GM20000 (cell line): ENCODE data around the gene RFX7.
"Not testable (repeated sequence)": the region's sequence is repeated elsewhere in the genome, so short reads cannot be mapped to it uniquely, and the experiment has no call there.

Experiments
- DNase-seq: peaks from one replicate; pipeline ENCODE4 v3.0.0; 2012; ENCODE audit warnings: low spot score
- CTCF ChIP-seq: IDR thresholded peaks from 2 replicates; pipeline ENCODE4 v1.5.1; 2012; ENCODE audit warnings: mild to moderate bottlenecking, control low read depth; ENCODE audit errors: extremely low read depth, missing control alignments

Gene RFX7

GRCh38 chr15:56156877-56157276 lies 86.8 kb downstream of the RFX7 start:
- TF ChIP-seq CTCF = no peak
- DNase-seq = no peak

DNA sequence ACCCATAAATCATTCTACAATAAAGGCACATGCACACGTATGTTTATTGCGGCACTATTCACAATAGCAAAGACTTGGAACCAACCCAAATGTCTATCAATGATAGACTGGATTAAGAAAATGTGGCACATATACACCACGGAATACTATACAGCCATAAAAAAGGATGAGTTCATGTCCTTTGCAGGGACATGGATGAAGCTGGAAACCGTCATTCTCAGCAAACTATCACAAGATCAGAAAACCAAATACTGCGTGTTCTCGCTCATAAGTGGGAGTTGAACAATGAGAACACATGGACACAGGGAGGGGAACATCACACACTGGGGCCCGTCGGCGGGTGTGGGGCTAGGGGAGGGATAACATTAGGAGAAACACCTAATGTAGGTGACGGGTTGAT lies 88.4 kb downstream of the RFX7 start:
- not testable (repeated sequence) for DNase-seq

DNA sequence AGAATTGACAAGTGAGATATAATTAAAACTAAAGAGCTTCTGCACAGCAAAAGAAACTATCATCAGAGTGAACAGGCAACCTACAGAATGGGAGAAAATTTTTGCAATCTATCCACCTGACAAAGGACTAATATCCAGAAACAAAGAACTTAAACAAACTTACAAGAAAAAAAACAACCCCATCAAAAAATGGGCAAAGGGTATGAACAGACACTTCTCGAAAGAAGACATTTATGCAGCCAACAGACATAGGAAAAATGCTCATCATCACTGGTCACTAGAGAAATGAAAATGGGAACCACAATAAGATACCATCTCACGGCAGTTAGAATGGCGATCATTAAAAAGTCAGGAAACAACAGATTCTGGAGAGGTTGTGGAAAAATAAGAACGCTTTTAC lies 88.9 kb downstream of the RFX7 start:
- DNase-seq = not testable (repeated sequence)

- TF ChIP-seq CTCF = no peak
- no peak for DNase-seq
These were observed 93.5 kb downstream of the RFX7 start for GRCh38 chr15:56150204-56150603.

GRCh38 chr15:56148064-56148463 lies 95.6 kb downstream of the RFX7 start:
- TF ChIP-seq CTCF = no peak

GRCh38 chr15:56146756-56147155 lies 96.9 kb downstream of the RFX7 start:
- no peak for TF ChIP-seq CTCF

More at GRCh38 chr15:56148064-56148463, 95.6 kb downstream of the RFX7 start:
- no peak for DNase-seq

DNA sequence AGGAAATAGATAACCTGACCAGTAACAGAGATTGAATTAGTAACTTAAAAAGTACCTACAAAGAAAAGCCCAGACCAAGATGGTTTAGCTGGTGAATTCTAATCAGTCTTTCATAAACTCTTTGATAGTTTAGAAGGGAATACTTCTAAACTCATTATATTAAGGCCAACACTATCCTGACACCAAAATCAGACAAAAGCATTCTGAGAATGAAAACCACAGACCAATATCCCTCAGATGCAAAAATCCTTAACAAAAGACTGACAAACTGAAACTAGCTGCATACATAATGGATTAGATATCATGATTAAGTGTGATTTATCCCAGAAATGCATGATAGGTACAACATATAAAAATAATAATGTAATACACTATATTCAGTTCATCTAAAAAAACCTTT lies 115.6 kb downstream of the RFX7 start:
- TF ChIP-seq CTCF = no peak
- no peak for DNase-seq

More at GRCh38 chr15:56146756-56147155, 96.9 kb downstream of the RFX7 start:
- no peak for DNase-seq

GRCh38 chr15:56126409-56126808 lies 117.3 kb downstream of the RFX7 start:
- no peak for TF ChIP-seq CTCF
- DNase-seq = no peak

- no peak for TF ChIP-seq CTCF
- no peak for DNase-seq
These were observed 119.3 kb downstream of the RFX7 start for GRCh38 chr15:56124391-56124790.
